B cell (primary cell): ENCODE data around the gene RABL6.

Experiments
- EZH2 ChIP-seq: IDR thresholded peaks from 2 replicates; pipeline ENCODE4 v1.6.1; 2012; ENCODE audit warnings: borderline replicate concordance, low read depth, mild to moderate bottlenecking, moderate library complexity, low read length; ENCODE audit not compliant: insufficient read depth, poor library complexity, severe bottlenecking
- TF ChIP-seq, protein P1 (sequence below): fragments of 200-600 bp; IDR thresholded peaks from one replicate; pipeline ENCODE4 v1.8.0; 2022; ENCODE audit warnings: antibody characterized with exemption, mild to moderate bottlenecking

DNA sequence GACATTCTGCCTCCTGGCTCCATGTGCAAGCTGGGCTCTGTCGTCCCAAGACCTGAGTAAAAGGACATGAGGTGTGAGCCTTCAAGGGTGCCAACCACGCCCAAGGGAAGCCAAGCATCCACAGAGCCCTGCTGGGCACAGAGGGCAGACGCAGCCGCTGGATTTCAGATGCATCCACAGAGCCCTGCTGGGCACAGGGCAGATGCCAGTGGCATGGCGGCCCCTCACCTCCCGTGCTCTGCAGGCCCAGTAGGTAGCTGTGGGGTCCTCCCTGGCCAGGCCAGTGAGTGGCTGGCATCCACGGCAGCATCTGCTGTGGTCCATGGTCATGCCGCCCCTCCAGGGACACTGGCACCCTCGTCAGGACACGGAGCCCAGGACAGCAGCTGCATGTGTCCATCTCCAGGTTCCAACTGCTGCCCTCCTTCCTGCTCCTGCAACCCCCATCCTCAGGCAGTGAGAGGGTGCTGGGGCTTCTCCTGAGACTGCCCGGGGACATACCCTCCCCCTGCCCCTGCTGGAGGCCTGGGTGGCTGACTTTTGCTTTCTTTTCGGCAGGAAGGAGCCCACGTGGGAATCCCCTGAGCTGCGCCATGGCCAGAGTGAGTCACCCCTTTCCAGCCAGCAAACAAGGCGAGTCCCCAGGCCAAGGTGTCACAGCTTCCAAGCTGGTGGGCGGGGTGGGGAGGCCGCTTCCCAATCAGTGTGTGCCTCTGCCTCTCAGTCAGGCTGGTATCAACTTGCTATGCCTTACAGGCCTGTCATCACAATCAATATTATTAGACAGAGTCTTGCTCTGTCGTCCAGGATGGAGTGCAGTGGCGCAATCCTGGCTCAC is 74.6 kb downstream of the RABL6 start:
- TF ChIP-seq EZH2: no peak
- TF ChIP-seq, protein P1, sequence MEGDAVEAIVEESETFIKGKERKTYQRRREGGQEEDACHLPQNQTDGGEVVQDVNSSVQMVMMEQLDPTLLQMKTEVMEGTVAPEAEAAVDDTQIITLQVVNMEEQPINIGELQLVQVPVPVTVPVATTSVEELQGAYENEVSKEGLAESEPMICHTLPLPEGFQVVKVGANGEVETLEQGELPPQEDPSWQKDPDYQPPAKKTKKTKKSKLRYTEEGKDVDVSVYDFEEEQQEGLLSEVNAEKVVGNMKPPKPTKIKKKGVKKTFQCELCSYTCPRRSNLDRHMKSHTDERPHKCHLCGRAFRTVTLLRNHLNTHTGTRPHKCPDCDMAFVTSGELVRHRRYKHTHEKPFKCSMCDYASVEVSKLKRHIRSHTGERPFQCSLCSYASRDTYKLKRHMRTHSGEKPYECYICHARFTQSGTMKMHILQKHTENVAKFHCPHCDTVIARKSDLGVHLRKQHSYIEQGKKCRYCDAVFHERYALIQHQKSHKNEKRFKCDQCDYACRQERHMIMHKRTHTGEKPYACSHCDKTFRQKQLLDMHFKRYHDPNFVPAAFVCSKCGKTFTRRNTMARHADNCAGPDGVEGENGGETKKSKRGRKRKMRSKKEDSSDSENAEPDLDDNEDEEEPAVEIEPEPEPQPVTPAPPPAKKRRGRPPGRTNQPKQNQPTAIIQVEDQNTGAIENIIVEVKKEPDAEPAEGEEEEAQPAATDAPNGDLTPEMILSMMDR: no peak
